Prostate gland (tissue), 2 donors: ENCODE data around the gene RWDD1. TPM values are rescaled to one million over a fixed set of nuclear protein-coding genes. Genes with fewer than 3 reads are reported as not detected.

Experiments
- DNase-seq: peaks from one replicate; pipeline ENCODE4 v3.0.0-alpha.2; 2019; ENCODE audit warnings: low spot score
- H3K27ac ChIP-seq, 2 donors: fragments of 200-600 bp; sonication (generic); 2 replicates each; pipeline ENCODE4 v1.5.1; 2017 to 2019
- H3K27me3 ChIP-seq: fragments of 200-600 bp; sonication (generic); replicated peaks from 2 replicates; pipeline ENCODE4 v1.5.1; 2019; ENCODE audit not compliant: insufficient read depth
- H3K36me3 ChIP-seq, 2 donors: fragments of 200-600 bp; sonication (generic); 1 replicate in 1 of 2; 2 replicates in 1 of 2; pipeline versions ENCODE4 v1.5.1 to v1.8.1; 2017 to 2019
- H3K4me1 ChIP-seq: fragments of 200-600 bp; sonication (generic); replicated peaks from 2 replicates; pipeline ENCODE4 v1.5.1; 2019
- H3K4me3 ChIP-seq, 2 donors: fragments of 200-600 bp; sonication (generic); 2 replicates each; pipeline ENCODE4 v1.5.1; 2017 to 2019
- H3K9me3 ChIP-seq: fragments of 200-600 bp; sonication (generic); 2 replicates; pipeline ENCODE4 v1.5.1; 2017
- CTCF ChIP-seq, 4 experiments: fragments of 200-600 bp in 2 of 4; fragments of 450-650 bp in 2 of 4; sonication (generic) in 2 of 4; IDR thresholded peaks; 1 replicate in 3 of 4; 2 replicates in 1 of 4; pipeline ENCODE4 v1.5.1; 2016 to 2019; ENCODE audit warnings: antibody characterized with exemption in 4 of 4, mild to moderate bottlenecking in 2 of 4, moderate library complexity in 2 of 4
- POLR2A ChIP-seq: fragments of 450-650 bp; IDR thresholded peaks from one replicate; pipeline ENCODE4 v1.6.1; 2016; ENCODE audit warnings: antibody characterized with exemption, mild to moderate bottlenecking
- POLR2AphosphoS5 ChIP-seq: sonication (generic); formaldehyde crosslinking; IDR thresholded peaks from one replicate; pipeline ENCODE4 v1.6.1; 2017; ENCODE audit warnings: antibody characterized with exemption
- WGBS: methylation state at CpG from one replicate; pipeline ENCODE4 v1.1.5; 2018; 5-methylcytosine and 5-hydroxymethylcytosine counted together
- intact Hi-C: fragments of 100-400 bp; cut with DNase I; formaldehyde crosslinking; loops from one replicate; pipeline ENCODE4 v1.14.2; 2022
- total RNA-seq, 2 donors: library from RNA; depleted of rRNA; stranded (reverse); fragments of >200 nt; gene quantifications; one replicate each; pipeline ENCODE4 v1.1.0, GENCODE V29; 2016

RWDD1 gene
- 10 to 100 TPM; 26.7 to 40.3 TPM for total RNA-seq

GRCh38 chr6:116570856-116571682 lies at the start of gene RWDD1:
TSS of gene RWDD1 (plus strand) at chr6:116571504. CDS start at chr6:116571583, 79 bp downstream.
- no peaks in the 10 kb centered on the region for H3K27me3 ChIP-seq

GRCh38 chr6:116522896-116523295 lies 48.4 kb upstream of the RWDD1 start:
- no peak overlapping the region for H3K27ac ChIP-seq
- H3K9me3 ChIP-seq = no peaks in the 10 kb centered on the region
- no peaks in the 10 kb centered on the region for H3K4me1 ChIP-seq
- no peak overlapping the region for H3K4me3 ChIP-seq
- TF ChIP-seq POLR2AphosphoS5 = no peak
- no peak for TF ChIP-seq CTCF (IDR thresholded peaks at IDR 0.05)
- no peak for TF ChIP-seq POLR2A
- no peak for DNase-seq
- intact Hi-C loops = no loop called here
- H3K27me3 ChIP-seq = no peaks in the 10 kb centered on the region
- H3K36me3 ChIP-seq = no peaks in the 10 kb centered on the region
- WGBS = 80% methylated on average over 2 of the region's 2 CpGs

More at GRCh38 chr6:116570856-116571682, at the start of gene RWDD1:
- Histone ChIP-seq H3K4me1 (peaks cover 6% of the 10 kb centered on the region), H3K9me3 (no peaks in the 10 kb centered on the region), H3K4me3 (peak within 1 kb of the TSS; percentile 56 to 70), H3K27ac (peak within 1 kb of the TSS; percentile 74 to 77), H3K36me3 (no peaks in the 10 kb centered on the region)
- DNase-seq = peak; percentile 98
- WGBS = under 1% methylated on average over 57 of the region's 62 CpGs
- intact Hi-C loops = loop anchor here (5.0 kb wide), 1 partner anchor 289 kb away; no protein-coding TSS in a partner anchor
- TF ChIP-seq CTCF (IDR thresholded peaks at IDR 0.05) = peak in 1 of 4 experiments; percentile 43
- peak; percentile 51 for TF ChIP-seq POLR2A
- peak; percentile 93 for TF ChIP-seq POLR2AphosphoS5

GRCh38 chr6:116524236-116524635 lies 47.1 kb upstream of the RWDD1 start:
- Histone ChIP-seq H3K27me3 (no peaks in the 10 kb centered on the region), H3K9me3 (no peaks in the 10 kb centered on the region), H3K4me1 (no peaks in the 10 kb centered on the region), H3K4me3 (no peak overlapping the region), H3K27ac (no peak overlapping the region), H3K36me3 (no peaks in the 10 kb centered on the region)
- WGBS = 92% methylated on average over 2 of the region's 2 CpGs
- intact Hi-C loops = no loop called here
- no peak for TF ChIP-seq POLR2A
- no peak for TF ChIP-seq POLR2AphosphoS5
- no peak for TF ChIP-seq CTCF (IDR thresholded peaks at IDR 0.05)
- DNase-seq = no peak

- Histone ChIP-seq H3K36me3 (no peaks in the 10 kb centered on the region), H3K4me3 (no peak overlapping the region), H3K27ac (no peak overlapping the region), H3K4me1 (no peaks in the 10 kb centered on the region), H3K27me3 (no peaks in the 10 kb centered on the region), H3K9me3 (no peaks in the 10 kb centered on the region)
- DNase-seq = no peak
- intact Hi-C loops = no loop called here
- TF ChIP-seq POLR2AphosphoS5 (no peak), CTCF (IDR thresholded peaks at IDR 0.05) (no peak)
- 73% methylated on average over 1 of the region's 1 CpG for WGBS
These were observed 43.2 kb upstream of the RWDD1 start for GRCh38 chr6:116528133-116528532.

GRCh38 chr6:116528780-116529179 lies 42.5 kb upstream of the RWDD1 start:
- intact Hi-C loops = no loop called here
- Histone ChIP-seq H3K27ac (no peak overlapping the region), H3K27me3 (no peaks in the 10 kb centered on the region), H3K9me3 (no peaks in the 10 kb centered on the region), H3K36me3 (no peaks in the 10 kb centered on the region), H3K4me1 (no peaks in the 10 kb centered on the region), H3K4me3 (no peak overlapping the region)
- no peak for TF ChIP-seq CTCF (IDR thresholded peaks at IDR 0.05)
- TF ChIP-seq POLR2AphosphoS5 = no peak
- no peak for TF ChIP-seq POLR2A
- WGBS = 51% methylated on average over 3 of the region's 3 CpGs
- no peak for DNase-seq
